K562 (cell line): ENCODE results near the gene GNAZ. TPM values are rescaled to one million over a fixed set of nuclear protein-coding genes. Genes with fewer than 3 reads are reported as not detected.

Source experiments
- ATAC-seq: fragments of 200-7000 bp; cut with Tn5 transposase; 3 replicates; pipeline ENCODE4 v1.9.1; 2020; ENCODE audit warnings: moderate library complexity
- BruUV-seq: library from RNA; stranded (reverse); fragments of 400-500 nt; replicated peaks from 2 replicates; lab custom pipeline; 2021; lab: Mats Ljungman, UMichigan
- CTCF ChIA-PET: fragments of 300-600 bp; formaldehyde crosslinking; extraction: SDS; loops from one replicate; lab custom pipeline; 2021; ENCODE audit warnings: low intra/inter-chr PET ratio; lab: Yijun Ruan, JAX
- POLR2A ChIA-PET: fragments of 300-600, 350-650 bp; sonication (Branson Sonifier 250); formaldehyde crosslinking; extraction: SDS; loops from one replicate; lab custom pipeline; 2021; ENCODE audit warnings: antibody characterized with exemption, inconsistent platforms; lab: Yijun Ruan, JAX
- DNase-seq, 4 experiments: peaks; one replicate each; pipeline versions ENCODE4 v3.0.0 to v3.0.0-alpha.2; 2011 to 2018; ENCODE audit warnings: low spot score in 3 of 4, mixed read lengths in 3 of 4; ENCODE audit errors: extremely low read depth in 1 of 4
- FAIRE-seq: peaks from 2 replicates; lab custom pipeline; 2011; peaks lifted over from hg19 to GRCh38; lab: Jason Lieb, UNC
- H2AFZ ChIP-seq: 2 replicates; pipeline ENCODE4 v1.6.0; 2011; ENCODE audit warnings: low read depth, low read length, control low read depth, inconsistent platforms
- H3K27ac ChIP-seq: fragments of 200-600 bp; 3 replicates; pipeline ENCODE4 v1.8.0; 2011; ENCODE audit warnings: low read depth, mild to moderate bottlenecking, control low read depth, inconsistent platforms, low read length, moderate library complexity, mixed read lengths; ENCODE audit errors: extremely low read depth
- H3K27me3 ChIP-seq, 2 experiments: fragments of 300-600 bp in 1 of 2; 2 replicates in 1 of 2; 3 replicates in 1 of 2; pipeline versions ENCODE4 v1.6.0 to v1.8.0; 2011; ENCODE audit warnings: inconsistent platforms in 2 of 2, low read length in 2 of 2, mild to moderate bottlenecking in 1 of 2, mixed read lengths in 1 of 2, moderate library complexity in 1 of 2; ENCODE audit not compliant: control insufficient read depth in 2 of 2, insufficient read depth in 2 of 2
- H3K36me3 ChIP-seq: fragments of 300-600 bp; 3 replicates; pipeline ENCODE4 v1.8.0; 2011; ENCODE audit warnings: mild to moderate bottlenecking, low read length, inconsistent platforms; ENCODE audit not compliant: control insufficient read depth, insufficient read depth
- H3K4me1 ChIP-seq, 2 experiments: fragments of 200-600 bp in 1 of 2; replicated peaks in 1 of 2; 2 replicates in 1 of 2; 3 replicates in 1 of 2; pipeline versions ENCODE4 v1.5.1 to v1.8.0; 2011; ENCODE audit warnings: inconsistent platforms in 2 of 2, low read length in 2 of 2, mild to moderate bottlenecking in 1 of 2, mixed read lengths in 1 of 2, moderate library complexity in 1 of 2; ENCODE audit not compliant: control insufficient read depth in 2 of 2, insufficient read depth in 2 of 2
- H3K4me2 ChIP-seq: 2 replicates; pipeline ENCODE4 v1.6.1; 2011; ENCODE audit warnings: low read length, control low read depth, inconsistent platforms, mixed read lengths; ENCODE audit not compliant: insufficient read depth
- H3K4me3 ChIP-seq: fragments of 200-600 bp; sonication (generic), shearing (Covaris generic); 2 replicates; pipeline ENCODE4 v1.5.1; 2016; ENCODE audit warnings: control low read depth, inconsistent platforms
- H3K79me2 ChIP-seq: fragments of 200-600 bp; 3 replicates; pipeline ENCODE4 v1.8.0; 2011; ENCODE audit warnings: low read length, inconsistent platforms; ENCODE audit not compliant: control insufficient read depth, insufficient read depth
- H3K9ac ChIP-seq, 2 experiments: 2 replicates each; pipeline versions ENCODE4 v1.6.0 to v1.6.1; 2011; ENCODE audit warnings: low read depth in 2 of 2, low read length in 2 of 2, control low read depth in 1 of 2, inconsistent platforms in 1 of 2, mild to moderate bottlenecking in 1 of 2, mixed read lengths in 1 of 2; ENCODE audit not compliant: insufficient read depth in 1 of 2
- H3K9me1 ChIP-seq: one replicate; pipeline ENCODE4 v1.6.0; 2011; ENCODE audit warnings: inconsistent platforms, mild to moderate bottlenecking, low read length, moderate library complexity; ENCODE audit not compliant: control insufficient read depth, insufficient read depth
- H3K9me3 ChIP-seq: replicated peaks from 2 replicates; pipeline ENCODE4 v1.5.1; 2011; ENCODE audit warnings: low read depth, low read length, inconsistent platforms; ENCODE audit not compliant: control insufficient read depth, insufficient read depth
- H4K20me1 ChIP-seq: replicated peaks from 2 replicates; pipeline ENCODE4 v1.6.1; 2011; ENCODE audit warnings: low read length, inconsistent platforms, mixed read lengths; ENCODE audit not compliant: control insufficient read depth, insufficient read depth
- BACH1 ChIP-seq: fragments of 200-800 bp; sonication (Bioruptor generic); IDR thresholded peaks from 2 replicates; pipeline ENCODE4 v1.6.1; 2016; ENCODE audit warnings: missing genetic modification characterization, missing compliant biosample characterization
- BHLHE40 ChIP-seq: IDR thresholded peaks from 2 replicates; pipeline ENCODE4 v1.6.1; 2011; ENCODE audit warnings: low read length, improper control_type of control experiment
- HDAC3 ChIP-seq: fragments of 450-650 bp; IDR thresholded peaks from 2 replicates; pipeline ENCODE4 v1.6.1; 2018; ENCODE audit warnings: borderline replicate concordance, mild to moderate bottlenecking, moderate library complexity; ENCODE audit not compliant: partially characterized antibody
- HMG20B ChIP-seq: fragments of 250-450 bp; sonication (Bioruptor Pico); IDR thresholded peaks from 2 replicates; pipeline ENCODE4 v1.5.0; 2021; ENCODE audit warnings: mild to moderate bottlenecking
- HNRNPUL1 ChIP-seq: fragments of 200-400 bp; formaldehyde crosslinking; IDR thresholded peaks from 2 replicates; pipeline ENCODE4 v1.6.1; 2017; ENCODE audit warnings: low read length
- KDM2B ChIP-seq: fragments of 250-450 bp; sonication (Bioruptor Pico); IDR thresholded peaks from 2 replicates; pipeline ENCODE4 v1.8.0; 2021; ENCODE audit warnings: mild to moderate bottlenecking, moderate library complexity
- PHB ChIP-seq: fragments of 250-450 bp; sonication (Bioruptor Pico); IDR thresholded peaks from 2 replicates; pipeline ENCODE4 v1.5.0; 2021
- RHOXF2B ChIP-seq: fragments of 250-450 bp; sonication (Bioruptor Pico); conservative IDR thresholded peaks from 2 replicates; pipeline ENCODE4 v1.5.1; 2021
- SP2 ChIP-seq: IDR thresholded peaks from 2 replicates; pipeline ENCODE4 v1.6.1; 2011; ENCODE audit warnings: mild to moderate bottlenecking, low read depth, low read length, moderate library complexity; ENCODE audit not compliant: poor library complexity, severe bottlenecking; ENCODE audit errors: extremely low read depth
- TAF9B ChIP-seq: fragments of 450-650 bp; IDR thresholded peaks from 2 replicates; pipeline ENCODE4 v1.6.1; 2018; ENCODE audit warnings: mild to moderate bottlenecking; ENCODE audit not compliant: partially characterized antibody
- TOE1 ChIP-seq, 2 experiments: fragments of 450-650 bp in 1 of 2; sonication (generic) in 1 of 2; formaldehyde crosslinking in 1 of 2; IDR thresholded peaks; 2 replicates each; pipeline versions ENCODE4 v1.7.1 to v1.8.0; 2016 to 2022; ENCODE audit warnings: borderline replicate concordance in 2 of 2, mild to moderate bottlenecking in 2 of 2, antibody characterized with exemption in 1 of 2, inconsistent platforms in 1 of 2, low read depth in 1 of 2, missing genetic modification reagents in 1 of 2, moderate library complexity in 1 of 2
- ZNF133 ChIP-seq: fragments of 250-450 bp; sonication (Bioruptor Pico); IDR thresholded peaks from 2 replicates; pipeline ENCODE4 v1.4.0; 2020; ENCODE audit warnings: mild to moderate bottlenecking
- ZNF707 ChIP-seq: fragments of 250-450 bp; sonication (Bioruptor Pico); conservative IDR thresholded peaks from 2 replicates; pipeline ENCODE4 v1.8.0; 2022; ENCODE audit warnings: inconsistent platforms, mild to moderate bottlenecking, moderate library complexity
- WGBS: fragments of 100-300 bp; shearing (Covaris generic); methylation state at CpG from one replicate; pipeline ENCODE4 v1.1.6; 2016; ENCODE audit warnings: low coverage, mixed read lengths; ENCODE audit not compliant: insufficient coverage; ENCODE audit errors: missing lambda C conversion rate; 5-methylcytosine and 5-hydroxymethylcytosine counted together
- in situ Hi-C: fragments of 300-500 bp; cut with MboI; formaldehyde crosslinking; loops from 4 replicates; pipeline ENCODE4 v1.15.0; 2018; ENCODE audit warnings: inconsistent platforms, mixed read lengths
- intact Hi-C: fragments of 100-400 bp; cut with micrococcal nuclease; formaldehyde crosslinking; loops from 2 replicates; pipeline ENCODE4 v1.14.2; 2022
- polyA plus RNA-seq, 8 experiments: library from polyadenylated mRNA; depleted of rRNA in 4 of 8; stranded (reverse) in 5 of 8; unstranded in 3 of 8; fragments of >200 nt; fragmentation: Nextera tagmentation in 2 of 8; fragmentation: Illumina TruSeq in 1 of 8; extraction: Ambion mirVana in 2 of 8; extraction: Trizol in 1 of 8; gene quantifications; 2 replicates each; pipeline versions ENCODE4 v1.2.1 to v1.2.3, GENCODE V29; 2011 to 2014; ENCODE audit warnings: inconsistent platforms in 1 of 8, missing spikeins in 1 of 8
- total RNA-seq, 7 experiments: library from RNA; depleted of rRNA in 6 of 7; stranded (reverse); fragments of >200 nt in 6 of 7; fragmentation: Illumina TruSeq in 2 of 7; extraction: Trizol in 2 of 7; gene quantifications; 2 replicates each; pipeline versions ENCODE4 v1.2.1 to v1.2.3, GENCODE V29; 2011 to 2021; ENCODE audit warnings: low replicate concordance in 1 of 7
- TF ChIP-seq, protein P1 (sequence below): sonication (generic); formaldehyde crosslinking; IDR thresholded peaks from 2 replicates; pipeline ENCODE4 v1.8.0; 2022; ENCODE audit warnings: missing genetic modification reagents, mild to moderate bottlenecking, moderate library complexity, borderline replicate concordance
- TF ChIP-seq, protein P2 (sequence below): sonication (generic); formaldehyde crosslinking; IDR thresholded peaks from 2 replicates; pipeline ENCODE4 v1.9.0; 2022; ENCODE audit warnings: mild to moderate bottlenecking, missing genetic modification reagents
- TF ChIP-seq, protein P3 (sequence below): conservative IDR thresholded peaks from 2 replicates; pipeline ENCODE4 v1.6.1; 2011; ENCODE audit warnings: low read depth, mild to moderate bottlenecking, low read length; ENCODE audit not compliant: control insufficient read depth

The GNAZ gene
- total and polyA plus RNA-seq, 9 of the 15 experiments (the other 6 are each of a cell fraction or from before 2014, with no cell fraction given) = 0.04 to 0.22 (median 0.13) TPM; not detected in 3

DNA sequence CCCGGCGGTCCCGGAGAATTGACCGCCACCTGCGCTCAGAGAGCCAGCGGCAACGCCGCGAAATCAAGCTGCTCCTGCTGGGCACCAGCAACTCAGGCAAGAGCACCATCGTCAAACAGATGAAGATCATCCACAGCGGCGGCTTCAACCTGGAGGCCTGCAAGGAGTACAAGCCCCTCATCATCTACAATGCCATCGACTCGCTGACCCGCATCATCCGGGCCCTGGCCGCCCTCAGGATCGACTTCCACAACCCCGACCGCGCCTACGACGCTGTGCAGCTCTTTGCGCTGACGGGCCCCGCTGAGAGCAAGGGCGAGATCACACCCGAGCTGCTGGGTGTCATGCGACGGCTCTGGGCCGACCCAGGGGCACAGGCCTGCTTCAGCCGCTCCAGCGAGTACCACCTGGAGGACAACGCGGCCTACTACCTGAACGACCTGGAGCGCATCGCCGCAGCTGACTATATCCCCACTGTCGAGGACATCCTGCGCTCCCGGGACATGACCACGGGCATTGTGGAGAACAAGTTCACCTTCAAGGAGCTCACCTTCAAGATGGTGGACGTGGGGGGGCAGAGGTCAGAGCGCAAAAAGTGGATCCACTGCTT is 25.5 kb downstream of the GNAZ start:
- no peak for FAIRE-seq
- H3K9ac ChIP-seq = peak overlapping the region in 1 of 2 experiments; percentile 18; a peak in 1 of 4 replicates
- H2AFZ ChIP-seq = no peak overlapping the region
- intact Hi-C loops (no loop called here), in situ Hi-C loops (no loop called here)
- H3K27ac ChIP-seq = no peak overlapping the region
- DNase-seq = peak in 3 of 4 experiments; percentile 54 to 67 (median 59)
- H4K20me1 ChIP-seq = peaks cover 100% of the 10 kb centered on the region
- H3K4me3 ChIP-seq = no peak overlapping the region
- no peak for ATAC-seq
- ChIA-PET CTCF (no interaction called here), POLR2A (interaction anchor here (0.5 to 19.9 kb wide), 16 partner anchors 8 to 1124 kb away, joined by 3 to 414 read pairs (median 4); partner anchors contain the start of gene GNAZ)
- peaks cover 32% of the 10 kb centered on the region for H3K9me1 ChIP-seq
- no peaks in the 10 kb centered on the region for H3K36me3 ChIP-seq
- no peak overlapping the region for H3K4me2 ChIP-seq
- no TSS peak for BruUV-seq
- 12% methylated on average over 45 of the region's 45 CpGs for WGBS
- peaks cover 79 to 100% of the 10 kb centered on the region in 2 experiments for H3K27me3 ChIP-seq
- peaks cover 0 to 41% of the 10 kb centered on the region in 2 experiments; a peak in 3 of 5 replicates for H3K4me1 ChIP-seq
- H3K9me3 ChIP-seq = no peaks in the 10 kb centered on the region; the same call in 1 of the 2 replicates
- H3K79me2 ChIP-seq = no peaks in the 10 kb centered on the region
- TF ChIP-seq TOE1 (IDR thresholded peaks at IDR 0.05; ENCODE audit: borderline replicate concordance) (no peak), TOE1 (CRISPR knock-in tag; IDR thresholded peaks at IDR 0.05; ENCODE audit: borderline replicate concordance, low read depth) (no peak), HNRNPUL1 (no peak), SP2 (peak; percentile 9), PHB (CRISPR knock-in tag) (no peak), HDAC3 (no peak), HMG20B (CRISPR knock-in tag) (no peak), BHLHE40 (peak; percentile 43; the same call in 1 of the 2 replicates), KDM2B (0 out of 2 replicates have a peak, but pooled peaks have one; percentile 26), BACH1 (tag) (no peak), TAF9B (no peak), ZNF707 (CRISPR knock-in tag) (no peak), ZNF133 (CRISPR knock-in tag) (no peak), RHOXF2B (no peak)
- TF ChIP-seq, protein P1, sequence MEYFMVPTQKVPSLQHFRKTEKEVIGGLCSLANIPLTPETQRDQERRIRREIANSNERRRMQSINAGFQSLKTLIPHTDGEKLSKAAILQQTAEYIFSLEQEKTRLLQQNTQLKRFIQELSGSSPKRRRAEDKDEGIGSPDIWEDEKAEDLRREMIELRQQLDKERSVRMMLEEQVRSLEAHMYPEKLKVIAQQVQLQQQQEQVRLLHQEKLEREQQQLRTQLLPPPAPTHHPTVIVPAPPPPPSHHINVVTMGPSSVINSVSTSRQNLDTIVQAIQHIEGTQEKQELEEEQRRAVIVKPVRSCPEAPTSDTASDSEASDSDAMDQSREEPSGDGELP (CRISPR knock-in tag) = no peak
- TF ChIP-seq, protein P2, sequence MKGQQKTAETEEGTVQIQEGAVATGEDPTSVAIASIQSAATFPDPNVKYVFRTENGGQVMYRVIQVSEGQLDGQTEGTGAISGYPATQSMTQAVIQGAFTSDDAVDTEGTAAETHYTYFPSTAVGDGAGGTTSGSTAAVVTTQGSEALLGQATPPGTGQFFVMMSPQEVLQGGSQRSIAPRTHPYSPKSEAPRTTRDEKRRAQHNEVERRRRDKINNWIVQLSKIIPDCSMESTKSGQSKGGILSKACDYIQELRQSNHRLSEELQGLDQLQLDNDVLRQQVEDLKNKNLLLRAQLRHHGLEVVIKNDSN (CRISPR knock-in tag) = no peak
- TF ChIP-seq, protein P3, sequence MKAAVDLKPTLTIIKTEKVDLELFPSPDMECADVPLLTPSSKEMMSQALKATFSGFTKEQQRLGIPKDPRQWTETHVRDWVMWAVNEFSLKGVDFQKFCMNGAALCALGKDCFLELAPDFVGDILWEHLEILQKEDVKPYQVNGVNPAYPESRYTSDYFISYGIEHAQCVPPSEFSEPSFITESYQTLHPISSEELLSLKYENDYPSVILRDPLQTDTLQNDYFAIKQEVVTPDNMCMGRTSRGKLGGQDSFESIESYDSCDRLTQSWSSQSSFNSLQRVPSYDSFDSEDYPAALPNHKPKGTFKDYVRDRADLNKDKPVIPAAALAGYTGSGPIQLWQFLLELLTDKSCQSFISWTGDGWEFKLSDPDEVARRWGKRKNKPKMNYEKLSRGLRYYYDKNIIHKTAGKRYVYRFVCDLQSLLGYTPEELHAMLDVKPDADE = 0 out of 2 replicates have a peak, but pooled peaks have one; percentile 23
